D721Med (cell line): ENCODE data around the gene FLNA.
"Not testable (repeated sequence)": the region's sequence is repeated elsewhere in the genome, so short reads cannot be mapped to it uniquely, and the experiment has no call there.

Source experiments
- DNase-seq: peaks from one replicate; pipeline ENCODE4 v3.0.0; 2011; ENCODE audit warnings: low spot score; ENCODE audit not compliant: insufficient read length
- FAIRE-seq: peaks from 2 replicates; lab custom pipeline; 2011; peaks lifted over from hg19 to GRCh38; lab: Jason Lieb, UNC
- TF ChIP-seq, protein P1 (sequence below): IDR thresholded peaks from 2 replicates; pipeline ENCODE4 v1.5.1; 2012; ENCODE audit warnings: mild to moderate bottlenecking, control low read depth; ENCODE audit not compliant: insufficient read depth; ENCODE audit errors: missing control alignments

The FLNA gene

DNA sequence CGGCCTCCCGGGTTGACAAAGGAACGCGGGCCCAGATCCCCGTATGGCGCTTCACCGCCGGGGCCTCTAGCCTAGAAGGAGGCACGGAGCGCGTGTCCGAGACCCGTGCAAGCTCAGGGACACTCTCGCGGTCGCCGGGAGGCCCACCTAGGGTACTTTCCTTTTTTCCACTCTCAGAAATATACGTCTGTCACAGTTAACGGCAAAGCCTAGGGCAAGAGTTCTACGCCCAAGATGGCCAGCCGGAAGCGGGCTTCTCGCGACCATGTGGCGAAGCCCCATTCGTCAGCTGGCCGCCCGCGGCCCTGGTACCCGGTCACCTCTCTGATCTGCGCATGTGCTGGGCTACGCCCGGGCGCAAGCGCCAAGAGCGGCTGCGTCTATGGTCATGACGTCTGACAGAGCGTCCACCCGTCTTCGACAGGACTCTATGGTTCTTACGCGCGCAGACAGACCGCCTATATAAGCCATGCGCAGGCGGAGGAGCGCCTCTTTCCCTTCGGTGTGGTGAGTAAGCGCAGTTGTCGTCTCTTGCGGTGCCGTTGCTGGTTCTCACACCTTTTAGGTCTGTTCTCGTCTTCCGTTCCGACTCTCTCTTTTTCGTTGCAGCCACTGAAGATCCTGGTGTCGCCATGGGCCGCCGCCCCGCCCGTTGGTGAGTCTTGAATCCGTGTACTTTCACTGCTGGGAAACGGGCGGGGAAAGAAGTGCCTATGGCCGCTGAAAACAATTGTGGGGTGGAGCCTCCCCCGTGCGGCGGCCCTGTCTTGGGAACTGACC is 23.6 kb upstream of the FLNA start, which contains the start of gene RPL10:
Gene RPL10 (plus strand): TSS at position 490 of the 780 bp plus-strand sequence. CDS start 143 bp downstream, at position 633.
- TF ChIP-seq, protein P1, sequence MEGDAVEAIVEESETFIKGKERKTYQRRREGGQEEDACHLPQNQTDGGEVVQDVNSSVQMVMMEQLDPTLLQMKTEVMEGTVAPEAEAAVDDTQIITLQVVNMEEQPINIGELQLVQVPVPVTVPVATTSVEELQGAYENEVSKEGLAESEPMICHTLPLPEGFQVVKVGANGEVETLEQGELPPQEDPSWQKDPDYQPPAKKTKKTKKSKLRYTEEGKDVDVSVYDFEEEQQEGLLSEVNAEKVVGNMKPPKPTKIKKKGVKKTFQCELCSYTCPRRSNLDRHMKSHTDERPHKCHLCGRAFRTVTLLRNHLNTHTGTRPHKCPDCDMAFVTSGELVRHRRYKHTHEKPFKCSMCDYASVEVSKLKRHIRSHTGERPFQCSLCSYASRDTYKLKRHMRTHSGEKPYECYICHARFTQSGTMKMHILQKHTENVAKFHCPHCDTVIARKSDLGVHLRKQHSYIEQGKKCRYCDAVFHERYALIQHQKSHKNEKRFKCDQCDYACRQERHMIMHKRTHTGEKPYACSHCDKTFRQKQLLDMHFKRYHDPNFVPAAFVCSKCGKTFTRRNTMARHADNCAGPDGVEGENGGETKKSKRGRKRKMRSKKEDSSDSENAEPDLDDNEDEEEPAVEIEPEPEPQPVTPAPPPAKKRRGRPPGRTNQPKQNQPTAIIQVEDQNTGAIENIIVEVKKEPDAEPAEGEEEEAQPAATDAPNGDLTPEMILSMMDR = no peak
- peak; percentile 75 for DNase-seq
- no peak for FAIRE-seq

- no peak for DNase-seq
- FAIRE-seq = no peak
- TF ChIP-seq, protein P1 = no peak
Observed at GRCh38 chrX:154396973-154397887, 22.8 kb upstream of the FLNA start.

DNA sequence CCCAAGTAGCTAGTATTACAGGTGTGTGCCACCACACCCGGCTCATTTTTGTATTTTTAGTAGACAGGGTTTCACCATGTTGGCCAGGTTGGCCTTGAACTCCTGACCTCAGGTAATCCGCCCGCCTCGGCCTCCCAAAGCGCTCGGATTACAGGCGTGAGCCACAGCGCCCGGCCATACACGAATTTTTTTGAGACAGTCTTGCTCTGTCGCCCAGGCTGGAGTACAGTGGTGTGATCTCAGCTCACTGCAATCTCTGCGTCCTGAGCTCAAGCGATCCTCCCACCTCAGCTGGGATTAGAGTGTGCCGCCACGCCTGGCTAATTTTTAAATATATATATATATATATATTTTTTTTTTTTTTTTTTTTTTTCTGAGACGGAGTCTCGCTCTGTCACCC is 21.9 kb upstream of the FLNA start:
- FAIRE-seq, DNase-seq: not testable (repeated sequence)

- not testable (repeated sequence) for DNase-seq, FAIRE-seq
Observed at GRCh38 chrX:154389812-154390747, 15.6 kb upstream of the FLNA start.

DNA sequence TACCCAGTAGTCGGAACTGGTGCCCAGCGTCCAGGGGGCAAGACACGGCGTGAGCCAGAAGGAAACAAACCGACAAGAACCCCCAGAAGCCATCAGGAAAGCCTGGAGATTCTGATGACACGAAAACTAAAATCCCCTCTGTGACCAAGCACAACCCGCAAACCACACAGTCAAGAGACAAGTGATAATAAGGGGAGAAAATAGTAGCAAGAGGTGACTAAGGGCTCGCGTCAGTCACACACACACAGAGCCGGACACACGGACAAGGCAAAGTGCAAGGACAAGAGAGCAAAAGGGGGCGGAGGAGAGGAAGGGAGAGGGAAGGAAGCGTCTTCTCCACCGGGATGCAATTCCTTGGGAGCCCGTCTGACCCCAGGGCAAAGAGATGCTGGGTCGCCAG is 14.2 kb upstream of the FLNA start:
- FAIRE-seq, DNase-seq: not testable (repeated sequence)

- DNase-seq, FAIRE-seq: not testable (repeated sequence)
Observed at GRCh38 chrX:154388094-154388493, 13.7 kb upstream of the FLNA start.

GRCh38 chrX:154384284-154384892 is 10.0 kb upstream of the FLNA start:
- DNase-seq = no peak
- no peak for FAIRE-seq
- TF ChIP-seq, protein P1 = no peak

- DNase-seq (no peak), FAIRE-seq (no peak)
- TF ChIP-seq, protein P1 = no peak
Observed at GRCh38 chrX:154383359-154384283, 9.2 kb upstream of the FLNA start.
